D341Med (cell line): ENCODE results near the gene SOX8.
"Not testable (repeated sequence)": the region's sequence is repeated elsewhere in the genome, so short reads cannot be mapped to it uniquely, and the experiment has no call there.

Experiments used
- DNase-seq: peaks from one replicate; pipeline ENCODE4 v3.0.0; 2012; ENCODE audit warnings: low spot score

Gene SOX8

DNA sequence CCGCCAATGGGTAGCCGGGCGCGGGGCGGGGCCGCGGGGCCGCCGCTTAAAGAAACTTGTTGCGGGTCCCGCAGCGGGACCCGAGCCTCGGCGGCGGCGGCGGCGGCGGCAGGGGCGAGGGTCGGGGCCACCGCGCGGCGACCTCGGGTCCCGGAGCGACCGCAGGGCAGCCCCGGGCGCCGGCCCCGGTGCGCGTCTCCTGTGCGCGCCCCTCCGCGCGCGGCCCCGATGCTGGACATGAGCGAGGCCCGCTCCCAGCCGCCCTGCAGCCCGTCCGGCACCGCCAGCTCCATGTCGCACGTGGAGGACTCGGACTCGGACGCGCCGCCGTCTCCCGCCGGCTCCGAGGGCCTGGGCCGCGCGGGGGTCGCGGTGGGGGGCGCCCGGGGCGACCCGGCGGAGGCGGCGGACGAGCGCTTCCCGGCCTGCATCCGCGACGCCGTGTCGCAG lies at the start of gene SOX8:
Gene SOX8, plus strand, starts transcription at position 76 of the 450 bp plus-strand sequence. Its CDS starts 153 bp downstream, at position 229.
- no peak for DNase-seq

DNA sequence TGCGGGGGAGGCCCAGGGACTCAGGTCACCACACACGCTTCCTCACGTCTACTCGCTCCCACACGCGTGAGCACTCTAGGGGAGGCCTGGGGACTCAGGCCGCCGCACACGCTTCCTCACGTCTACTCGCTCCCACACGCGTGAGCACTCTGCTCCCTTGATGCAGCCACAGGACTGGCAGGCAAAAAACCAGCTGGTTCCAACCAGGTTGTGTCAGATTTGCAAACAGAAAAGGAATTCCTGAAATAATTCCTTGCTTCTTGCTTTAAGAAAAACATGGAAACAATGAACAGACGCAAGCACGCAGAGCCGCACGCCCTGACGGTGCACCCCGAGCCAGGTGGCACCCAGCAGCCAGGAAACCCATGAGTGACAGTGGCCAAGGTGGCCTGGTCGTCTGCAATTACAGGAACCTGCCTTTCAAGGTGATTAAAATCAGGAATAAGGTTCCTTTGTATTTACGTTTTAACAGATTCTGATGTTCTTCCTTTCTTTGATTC lies 48.7 kb upstream of the SOX8 start:
- no peak for DNase-seq

DNA sequence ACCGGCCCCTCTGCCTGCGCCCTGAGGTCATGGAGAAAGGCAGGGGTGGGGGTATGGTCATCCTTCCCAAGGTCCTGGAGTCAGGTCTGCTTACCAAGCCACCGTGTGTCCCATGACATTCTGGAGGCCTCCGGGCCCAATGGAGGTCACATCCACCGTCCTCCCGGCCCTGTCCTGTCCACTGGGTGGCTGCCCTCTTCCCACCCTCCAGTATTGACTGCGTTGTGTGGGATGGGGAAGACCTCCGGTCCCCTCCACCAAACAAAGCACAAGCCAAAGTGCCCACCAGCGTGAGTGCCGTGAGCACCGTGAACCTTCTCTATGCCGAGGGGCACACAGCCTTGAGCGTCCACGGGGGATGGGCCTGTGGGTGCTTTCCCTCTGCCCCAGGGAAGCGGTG lies 48.0 kb upstream of the SOX8 start:
- DNase-seq, result no peak

DNA sequence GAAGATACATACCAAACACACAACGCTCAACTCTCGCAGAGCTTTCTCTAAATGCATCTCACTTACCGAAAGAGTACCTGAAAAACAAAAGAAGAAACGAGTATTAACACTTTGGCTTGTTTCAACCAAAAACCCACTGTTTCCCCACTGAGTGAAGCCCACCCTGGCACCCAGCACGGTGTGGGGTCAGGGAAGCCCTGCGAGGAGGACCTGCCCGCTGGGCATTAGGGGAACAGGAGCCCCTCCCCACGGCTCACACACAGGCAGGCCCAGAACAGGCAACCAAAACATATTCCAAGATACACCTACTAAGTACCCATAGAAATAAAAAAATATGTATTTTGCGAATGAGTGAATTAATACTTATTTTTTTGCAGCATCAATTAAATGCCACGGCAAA lies 47.4 kb upstream of the SOX8 start:
- DNase-seq, result no peak

- DNase-seq, result no peak
Observed at GRCh38 chr16:935684-936083, 45.9 kb upstream of the SOX8 start.

DNA sequence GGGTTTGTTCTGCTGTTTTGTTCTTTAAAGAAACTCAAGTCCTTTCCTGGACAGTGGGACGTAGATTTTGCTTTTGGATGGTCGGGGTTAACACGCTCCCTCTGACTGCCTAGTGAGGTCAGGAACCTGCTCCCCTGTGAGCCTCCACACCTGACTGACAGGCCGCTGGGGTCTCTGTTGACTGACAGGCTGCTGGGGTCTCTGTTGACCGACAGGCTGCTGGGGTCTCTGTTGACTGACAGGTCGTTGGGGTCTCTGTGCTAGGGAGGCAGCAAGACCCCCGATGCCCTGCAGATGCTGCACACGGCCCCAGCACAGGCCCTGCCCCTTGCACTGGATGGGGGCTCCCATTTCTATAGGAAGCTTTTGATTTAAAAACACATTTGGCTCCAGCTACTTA lies 44.3 kb upstream of the SOX8 start:
- DNase-seq, result no peak

- DNase-seq, result no peak
Observed at GRCh38 chr16:937723-938122, 43.8 kb upstream of the SOX8 start.

DNA sequence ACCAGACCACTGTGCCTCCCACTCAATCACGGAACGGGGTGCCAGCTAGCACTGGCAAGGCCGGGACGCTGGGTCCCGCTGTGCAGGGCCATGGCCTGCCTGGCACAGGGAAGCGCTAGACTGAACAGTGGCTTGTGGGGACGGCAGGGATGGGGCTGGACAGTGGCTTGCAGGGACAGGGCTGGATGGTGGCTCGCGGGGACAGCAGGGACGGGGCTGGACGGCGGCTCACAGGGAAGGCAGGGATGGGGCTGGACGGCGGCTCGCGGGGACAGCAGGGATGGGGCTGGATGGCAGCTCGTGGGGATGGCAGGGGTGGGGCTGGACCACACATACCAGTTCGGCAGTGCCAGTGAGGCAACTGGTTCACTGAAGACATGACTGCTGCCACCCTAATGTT lies 43.4 kb upstream of the SOX8 start:
- no peak for DNase-seq

DNA sequence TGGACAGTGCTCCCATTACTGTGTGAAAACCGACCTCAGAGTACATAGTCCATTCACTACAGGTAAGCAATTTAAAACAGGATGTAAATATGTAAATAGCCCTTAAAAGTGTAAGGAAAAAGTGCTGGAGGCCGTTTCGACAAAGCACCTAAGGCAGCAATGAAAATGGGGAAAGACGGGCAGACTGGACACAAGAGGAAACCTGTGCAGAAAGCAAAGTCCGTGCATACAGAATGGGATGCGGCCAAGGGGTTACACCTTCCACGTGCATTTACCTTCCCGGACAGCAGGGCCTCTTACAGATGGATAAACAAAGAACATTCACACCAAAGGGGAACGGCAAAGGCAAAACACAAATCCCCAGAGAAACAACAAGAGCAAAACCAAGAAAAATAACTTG lies 42.8 kb upstream of the SOX8 start:
- DNase-seq, result no peak

GRCh38 chr16:939311-939710 lies 42.3 kb upstream of the SOX8 start:
- no peak for DNase-seq

DNA sequence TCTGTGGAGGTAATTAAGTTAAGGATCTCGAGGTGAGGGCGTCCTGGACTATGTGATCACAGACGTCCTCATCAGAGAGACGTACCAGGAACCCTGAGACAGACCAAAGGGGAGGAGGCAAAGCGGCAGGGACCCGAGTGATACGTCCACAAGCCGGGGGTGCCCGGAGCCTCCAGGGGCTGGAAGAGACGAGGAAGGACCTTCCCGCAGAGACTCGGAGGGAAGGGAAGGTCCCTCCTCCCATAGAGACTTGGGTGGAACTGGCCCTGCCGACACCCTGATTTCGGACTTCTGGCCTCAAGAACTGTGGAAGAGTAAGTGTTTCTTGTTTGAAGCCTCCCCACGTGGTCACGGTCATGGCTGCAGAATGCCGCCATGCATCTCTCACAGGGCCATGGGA lies 41.6 kb upstream of the SOX8 start:
- DNase-seq, result no peak

DNA sequence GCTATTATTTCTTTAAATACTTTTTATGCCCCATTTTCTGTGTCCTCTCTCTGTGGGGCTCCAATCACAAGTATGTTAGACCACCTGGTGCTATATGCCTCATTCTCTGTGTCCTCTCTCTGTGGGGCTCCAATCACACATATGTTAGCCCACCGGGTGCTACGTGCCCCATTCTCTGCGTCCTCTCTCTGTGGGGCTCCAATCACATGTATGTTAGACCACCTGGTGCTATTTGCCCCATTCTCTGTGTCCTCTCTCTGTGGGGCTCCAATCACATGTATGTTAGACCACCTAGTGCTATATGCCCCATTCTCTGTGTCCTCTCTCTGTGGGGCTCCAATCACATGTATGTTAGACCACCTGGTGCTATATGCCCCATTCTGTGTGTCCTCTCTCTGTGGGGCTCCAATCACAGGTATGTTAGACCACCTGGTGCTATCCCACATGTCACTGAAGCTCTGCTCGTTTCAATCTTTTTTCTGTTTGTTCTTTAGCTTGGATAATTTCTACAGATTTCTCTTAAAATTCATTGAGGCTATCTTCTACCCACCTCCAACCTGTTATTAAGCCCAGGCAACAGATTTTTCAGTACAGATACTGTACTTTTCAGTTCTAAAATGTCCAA lies 39.0 kb upstream of the SOX8 start:
- DNase-seq, result no peak

- DNase-seq, result no peak
Observed at GRCh38 chr16:943971-944370, 37.6 kb upstream of the SOX8 start.

GRCh38 chr16:945271-946047 lies 36.1 kb upstream of the SOX8 start:
- no peak for DNase-seq

GRCh38 chr16:946048-946395 lies 35.5 kb upstream of the SOX8 start:
- no peak for DNase-seq

- DNase-seq, result no peak
Observed at GRCh38 chr16:947255-947921, 34.2 kb upstream of the SOX8 start.

- not testable (repeated sequence) for DNase-seq
Observed at GRCh38 chr16:947922-948303, 33.7 kb upstream of the SOX8 start.

DNA sequence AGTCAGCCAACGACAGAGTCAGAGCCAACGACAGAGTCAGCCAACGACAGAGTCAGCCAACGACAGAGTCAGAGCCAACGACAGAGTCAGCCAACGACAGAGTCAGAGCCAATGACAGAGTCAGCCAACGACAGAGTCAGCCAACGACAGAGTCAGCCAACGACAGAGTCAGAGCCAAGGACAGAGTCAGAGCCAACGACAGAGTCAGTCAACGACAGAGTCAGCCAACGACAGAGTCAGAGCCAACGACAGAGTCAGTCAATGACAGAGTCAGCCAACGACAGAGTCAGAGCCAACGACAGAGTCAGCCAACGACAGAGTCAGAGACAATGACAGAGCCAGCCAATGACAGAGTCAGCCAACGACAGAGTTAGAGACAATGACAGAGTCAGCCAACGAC lies 32.8 kb upstream of the SOX8 start:
- not testable (repeated sequence) for DNase-seq

- DNase-seq, result not testable (repeated sequence)
Observed at GRCh38 chr16:950733-951573, 30.6 kb upstream of the SOX8 start.

DNA sequence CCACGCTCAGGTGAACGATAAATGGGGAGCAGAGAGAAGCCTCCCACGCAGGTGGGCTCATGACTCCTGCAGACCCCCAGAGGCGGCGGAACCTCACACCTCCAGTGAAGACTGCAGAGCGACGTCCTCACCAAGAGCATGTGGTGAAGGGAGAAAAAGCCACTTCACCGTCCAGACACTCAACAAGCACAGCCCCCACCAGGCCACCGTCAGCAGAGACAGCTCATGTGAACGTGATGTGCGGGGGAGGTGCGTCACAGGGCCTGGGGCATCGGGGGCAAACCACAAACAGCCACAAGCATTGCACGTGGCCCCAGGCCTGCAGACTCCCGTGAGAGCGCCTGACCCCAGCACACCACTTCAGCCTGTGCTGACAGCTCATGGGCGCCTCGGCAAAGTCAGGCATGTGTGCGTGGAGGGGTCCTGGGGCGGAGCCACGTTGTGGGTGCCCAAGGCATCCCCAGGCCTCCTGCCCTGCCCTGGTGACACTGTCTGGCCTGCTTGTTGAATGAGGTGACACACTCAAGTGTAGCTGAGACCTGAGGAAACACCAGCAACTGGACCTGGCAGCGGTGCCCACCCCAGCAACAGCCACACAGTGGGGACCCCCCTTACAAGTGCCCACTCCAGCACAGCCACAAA lies 29.8 kb upstream of the SOX8 start:
- DNase-seq, result no peak

GRCh38 chr16:952321-952720 lies 29.2 kb upstream of the SOX8 start:
- no peak for DNase-seq

- DNase-seq, result not testable (repeated sequence)
Observed at GRCh38 chr16:953818-954217, 27.8 kb upstream of the SOX8 start.
